SKM-1 treated with dmso at 0.1 percent for 144 hours (cell line): ENCODE data around the gene USP20.

ENCODE experiments used
- DNase-seq: peaks from one replicate; lab custom pipeline; 2025; ENCODE audit not compliant: unreplicated experiment; lab: John Stamatoyannopoulos, UW

USP20 gene

GRCh38 chr9:129823542-129823934 is 11.7 kb upstream of the USP20 start:
- no peak for DNase-seq

GRCh38 chr9:129823935-129824601 is 11.2 kb upstream of the USP20 start, which contains the start of gene TOR1A:
Gene TOR1A (minus strand): TSS chr9:129824136. CDS start chr9:129824085, 51 bp downstream.
- peak; percentile 93 for DNase-seq

GRCh38 chr9:129826344-129826743 is 8.9 kb upstream of the USP20 start:
- no peak for DNase-seq

GRCh38 chr9:129826759-129827158 is 8.5 kb upstream of the USP20 start:
- DNase-seq = no peak

- no peak for DNase-seq
These were observed 7.2 kb upstream of the USP20 start for GRCh38 chr9:129828051-129828450.

- DNase-seq = no peak
These were observed 6.3 kb upstream of the USP20 start for GRCh38 chr9:129828969-129829368.

GRCh38 chr9:129832982-129833381 is 2.3 kb upstream of the USP20 start:
- DNase-seq = no peak

- DNase-seq = no peak
These were observed 650 bp upstream of the USP20 start for GRCh38 chr9:129834489-129835127.

GRCh38 chr9:129835860-129836223 is 584 bp downstream of the USP20 start:
- no peak for DNase-seq

GRCh38 chr9:129836311-129837007 is 1.2 kb downstream of the USP20 start:
- peak; percentile 18 for DNase-seq

- DNase-seq = no peak
These were observed 3.5 kb downstream of the USP20 start for GRCh38 chr9:129838707-129839259.

GRCh38 chr9:129839324-129840023 is 4.2 kb downstream of the USP20 start:
- DNase-seq = no peak

GRCh38 chr9:129840034-129840433 is 4.8 kb downstream of the USP20 start:
- no peak for DNase-seq

GRCh38 chr9:129841071-129841470 is 5.8 kb downstream of the USP20 start:
- DNase-seq = no peak

GRCh38 chr9:129845373-129845772 is 10.1 kb downstream of the USP20 start:
- DNase-seq = no peak

- DNase-seq = no peak
These were observed 13.6 kb downstream of the USP20 start for GRCh38 chr9:129848712-129849441.

- DNase-seq = no peak
These were observed 14.6 kb downstream of the USP20 start for GRCh38 chr9:129849901-129850300.

GRCh38 chr9:129850821-129851550 is 15.7 kb downstream of the USP20 start:
- DNase-seq = no peak

GRCh38 chr9:129851821-129852220 is 16.6 kb downstream of the USP20 start:
- no peak for DNase-seq

- DNase-seq = no peak
These were observed 17.3 kb downstream of the USP20 start for GRCh38 chr9:129852579-129852978.
